Activated CD4-positive, CD25-positive, alpha-beta regulatory T cell (primary cell): ENCODE measurements around the gene ST7.

ENCODE experiments used
- DNase-seq, 4 experiments: peaks; one replicate each; lab custom pipeline; 2025; lab: John Stamatoyannopoulos, UW

Gene ST7

GRCh38 chr7:117154721-117155120 is 201.4 kb downstream of the ST7 start:
- no peak for DNase-seq

GRCh38 chr7:117155694-117156093 is 202.4 kb downstream of the ST7 start:
- DNase-seq: no peak

- DNase-seq: no peak
Measured at GRCh38 chr7:117157241-117158209, 204.2 kb downstream of the ST7 start.

- DNase-seq: no peak
Measured at GRCh38 chr7:117158941-117159697, 205.8 kb downstream of the ST7 start.

GRCh38 chr7:117163101-117163500 is 209.8 kb downstream of the ST7 start:
- no peak for DNase-seq

GRCh38 chr7:117164620-117165019 is 211.3 kb downstream of the ST7 start:
- DNase-seq: no peak

GRCh38 chr7:117165656-117166055 is 212.4 kb downstream of the ST7 start:
- no peak for DNase-seq

GRCh38 chr7:117169907-117170306 is 216.6 kb downstream of the ST7 start:
- DNase-seq: no peak

GRCh38 chr7:117171106-117171505 is 217.8 kb downstream of the ST7 start:
- no peak for DNase-seq

- no peak for DNase-seq
Measured at GRCh38 chr7:117172283-117172682, 219.0 kb downstream of the ST7 start.

GRCh38 chr7:117173035-117173770 is 219.9 kb downstream of the ST7 start:
- DNase-seq: no peak

- DNase-seq: no peak
Measured at GRCh38 chr7:117176206-117176605, 222.9 kb downstream of the ST7 start.

- DNase-seq: no peak
Measured at GRCh38 chr7:117178600-117178999, 225.3 kb downstream of the ST7 start.

GRCh38 chr7:117179701-117180100 is 226.4 kb downstream of the ST7 start:
- DNase-seq: no peak

- no peak for DNase-seq
Measured at GRCh38 chr7:117183729-117184128, 230.4 kb downstream of the ST7 start.

GRCh38 chr7:117184367-117184766 is 231.1 kb downstream of the ST7 start:
- no peak for DNase-seq

- no peak for DNase-seq
Measured at GRCh38 chr7:117185124-117185523, 231.8 kb downstream of the ST7 start.

GRCh38 chr7:117186218-117187010 is 233.1 kb downstream of the ST7 start:
- DNase-seq: no peak

GRCh38 chr7:117188376-117188775 is 235.1 kb downstream of the ST7 start:
- DNase-seq: no peak

- no peak for DNase-seq
Measured at GRCh38 chr7:117188949-117189592, 235.8 kb downstream of the ST7 start.

- no peak for DNase-seq
Measured at GRCh38 chr7:117190104-117190503, 236.8 kb downstream of the ST7 start.
